Left hindlimb (tissue), 1 donor: ENCODE measurements around the gene GPI.
"Not testable (repeated sequence)": the region's sequence is repeated elsewhere in the genome, so short reads cannot be mapped to it uniquely, and the experiment has no call there.

Experiments
- DNase-seq: peaks from one replicate; pipeline ENCODE4 v3.0.0-alpha.2; 2018

Gene GPI

GRCh38 chr19:34364830-34365462 is at the start of gene GPI:
Gene GPI, plus strand, starts transcription at chr19:34365196. Its CDS starts 71 bp downstream, at chr19:34365267.
- DNase-seq = peak; percentile 68

GRCh38 chr19:34316247-34316646 is 48.7 kb upstream of the GPI start:
- DNase-seq = no peak

- DNase-seq = no peak
These were observed 48.2 kb upstream of the GPI start for GRCh38 chr19:34316741-34317301.

GRCh38 chr19:34317311-34317927 is 47.6 kb upstream of the GPI start:
- no peak for DNase-seq

- no peak for DNase-seq
These were observed 45.8 kb upstream of the GPI start for GRCh38 chr19:34319230-34319585.

GRCh38 chr19:34319785-34320184 is 45.2 kb upstream of the GPI start:
- no peak for DNase-seq

- no peak for DNase-seq
These were observed 44.7 kb upstream of the GPI start for GRCh38 chr19:34320277-34320676.

- no peak for DNase-seq
These were observed 43.3 kb upstream of the GPI start for GRCh38 chr19:34321735-34322134.

- DNase-seq = no peak
These were observed 41.4 kb upstream of the GPI start for GRCh38 chr19:34323433-34324204.

GRCh38 chr19:34324320-34324719 is 40.7 kb upstream of the GPI start:
- no peak for DNase-seq

GRCh38 chr19:34325181-34325580 is 39.8 kb upstream of the GPI start:
- no peak for DNase-seq

- no peak for DNase-seq
These were observed 38.8 kb upstream of the GPI start for GRCh38 chr19:34325981-34326787.

GRCh38 chr19:34327851-34328250 is 37.1 kb upstream of the GPI start:
- DNase-seq = no peak

GRCh38 chr19:34328982-34329381 is 36.0 kb upstream of the GPI start:
- no peak for DNase-seq

GRCh38 chr19:34330116-34330515 is 34.9 kb upstream of the GPI start:
- DNase-seq = no peak

- not testable (repeated sequence) for DNase-seq
These were observed 34.4 kb upstream of the GPI start for GRCh38 chr19:34330596-34330995.

GRCh38 chr19:34331596-34331995 is 33.4 kb upstream of the GPI start:
- not testable (repeated sequence) for DNase-seq

GRCh38 chr19:34332027-34332760 is 32.8 kb upstream of the GPI start:
- DNase-seq = no peak

- no peak for DNase-seq
These were observed 29.1 kb upstream of the GPI start for GRCh38 chr19:34335914-34336313.

GRCh38 chr19:34336781-34337271 is 28.2 kb upstream of the GPI start:
- DNase-seq = no peak

- no peak for DNase-seq
These were observed 27.3 kb upstream of the GPI start for GRCh38 chr19:34337739-34338138.
